MM.1S (cell line): Measurements from ENCODE around the gene AMT.

Source experiments
- DNase-seq: peaks from one replicate; pipeline ENCODE4 v3.0.0-alpha.2; 2015
- H2AFZ ChIP-seq: fragments of 300-600 bp; sonication (generic); 2 replicates; pipeline ENCODE4 v1.6.0; 2016; ENCODE audit warnings: antibody characterized with exemption, low read length
- H3F3A ChIP-seq: fragments of 300-600 bp; sonication (generic); 2 replicates; pipeline ENCODE4 v1.6.1; 2016; ENCODE audit warnings: mild to moderate bottlenecking, antibody characterized with exemption, low read length, moderate library complexity, mixed read lengths; ENCODE audit not compliant: insufficient read depth
- H3K27ac ChIP-seq: fragments of 300-600 bp; sonication (generic); 2 replicates; pipeline ENCODE4 v1.5.1; 2016; ENCODE audit warnings: mild to moderate bottlenecking, low read length
- H3K27me3 ChIP-seq: fragments of 300-600 bp; sonication (generic); replicated peaks from 2 replicates; pipeline ENCODE4 v1.6.0; 2016; ENCODE audit warnings: low read length; ENCODE audit not compliant: insufficient read depth
- H3K36me3 ChIP-seq: fragments of 300-600 bp; sonication (generic); replicated peaks from 2 replicates; pipeline ENCODE4 v1.6.1; 2016; ENCODE audit warnings: mild to moderate bottlenecking, low read length, mixed read lengths; ENCODE audit not compliant: insufficient read depth
- H3K4me1 ChIP-seq: fragments of 300-600 bp; sonication (generic); 2 replicates; pipeline ENCODE4 v1.6.1; 2016; ENCODE audit warnings: low read length, mixed read lengths
- H3K4me2 ChIP-seq: fragments of 300-600 bp; sonication (generic); 2 replicates; pipeline ENCODE4 v1.6.0; 2016; ENCODE audit warnings: low read depth, low read length
- H3K4me3 ChIP-seq: fragments of 300-600 bp; sonication (generic); 2 replicates; pipeline ENCODE4 v1.5.1; 2016; ENCODE audit warnings: low read length, mixed read lengths
- H3K79me2 ChIP-seq: fragments of 300-600 bp; sonication (generic); 2 replicates; pipeline ENCODE4 v1.6.1; 2016; ENCODE audit warnings: mixed run types, low read length, mixed read lengths
- H3K9ac ChIP-seq: fragments of 300-600 bp; sonication (generic); 2 replicates; pipeline ENCODE4 v1.6.1; 2016; ENCODE audit warnings: low read length, mixed read lengths
- H3K9me2 ChIP-seq: fragments of 300-600 bp; sonication (generic); replicated peaks from 2 replicates; pipeline ENCODE4 v1.6.1; 2016; ENCODE audit warnings: mild to moderate bottlenecking, low read length, mixed read lengths; ENCODE audit not compliant: insufficient read depth
- H3K9me3 ChIP-seq: fragments of 300-600 bp; sonication (generic); replicated peaks from 2 replicates; pipeline ENCODE4 v1.6.1; 2016; ENCODE audit warnings: mild to moderate bottlenecking, low read length, mixed read lengths; ENCODE audit not compliant: insufficient read depth
- H4K20me1 ChIP-seq: fragments of 300-600 bp; sonication (generic); 2 replicates; pipeline ENCODE4 v1.6.1; 2016; ENCODE audit warnings: mild to moderate bottlenecking, low read length, moderate library complexity, mixed read lengths; ENCODE audit not compliant: insufficient read depth
- CTCF ChIP-seq: fragments of 300-600 bp; sonication (generic); IDR thresholded peaks from 2 replicates; pipeline ENCODE4 v1.5.1; 2016; ENCODE audit warnings: antibody characterized with exemption, low read length, mixed read lengths
- EZH2 ChIP-seq: fragments of 300-600 bp; sonication (generic); optimal IDR thresholded peaks from 2 replicates; pipeline ENCODE3; 2017; ENCODE audit warnings: low read depth, mild to moderate bottlenecking, antibody characterized with exemption, low read length, mixed read lengths
- EZH2phosphoT487 ChIP-seq: fragments of 300-600 bp; sonication (generic); IDR thresholded peaks from 2 replicates; pipeline ENCODE4 v1.6.1; 2018; ENCODE audit warnings: antibody characterized with exemption, low read length

The AMT gene

DNA sequence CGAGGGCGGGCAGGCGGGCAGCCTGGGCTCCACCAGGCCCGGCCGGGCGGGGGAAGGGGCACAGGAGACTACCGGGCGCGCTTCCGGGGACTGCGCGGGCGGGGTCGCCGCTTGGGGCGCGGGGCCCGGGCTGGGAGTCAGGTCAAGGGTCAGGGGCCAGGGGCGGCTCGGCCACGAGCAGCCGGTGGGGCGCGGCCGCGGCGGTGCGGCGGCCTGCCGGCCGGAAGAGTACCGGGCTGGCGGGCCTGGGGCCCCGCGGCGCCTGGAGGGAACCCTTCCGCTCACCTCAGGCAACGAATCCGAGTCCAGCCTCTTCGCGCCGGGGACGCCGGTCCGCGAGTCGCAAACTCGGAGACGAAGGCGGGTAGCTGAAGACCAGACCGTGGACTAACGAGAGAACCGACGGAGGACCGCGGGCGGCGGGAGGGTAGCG, 10.7 kb downstream of the AMT start:
- peak overlapping the region; percentile 94 for H3K4me3 ChIP-seq
- no peaks in the 10 kb centered on the region for H3K36me3 ChIP-seq
- H3K27me3 ChIP-seq = no peaks in the 10 kb centered on the region
- peaks cover 24% of the 10 kb centered on the region for H3F3A ChIP-seq
- H3K9me3 ChIP-seq = no peaks in the 10 kb centered on the region
- peak overlapping the region; percentile 74 for H3K4me2 ChIP-seq
- peaks cover 36% of the 10 kb centered on the region for H4K20me1 ChIP-seq
- peaks cover 69% of the 10 kb centered on the region for H3K79me2 ChIP-seq
- H3K9ac ChIP-seq = peak overlapping the region; percentile 86
- peaks cover 41% of the 10 kb centered on the region for H3K4me1 ChIP-seq
- TF ChIP-seq EZH2 (no peak), EZH2phosphoT487 (no peak), CTCF (no peak)
- DNase-seq = no peak
- H3K9me2 ChIP-seq = no peaks in the 10 kb centered on the region
- peak overlapping the region; percentile 71; the same call in 1 of the 2 replicates for H3K27ac ChIP-seq
- H2AFZ ChIP-seq = no peak overlapping the region

- Histone ChIP-seq H3K27me3 (no peaks in the 10 kb centered on the region), H3F3A (peaks cover 24% of the 10 kb centered on the region), H3K4me2 (peak overlapping the region; percentile 74), H2AFZ (no peak overlapping the region), H3K9me2 (no peaks in the 10 kb centered on the region), H3K79me2 (peaks cover 74% of the 10 kb centered on the region), H3K27ac (peak overlapping the region; percentile 71; the same call in 1 of the 2 replicates), H3K4me1 (peaks cover 35% of the 10 kb centered on the region), H4K20me1 (peaks cover 42% of the 10 kb centered on the region), H3K36me3 (no peaks in the 10 kb centered on the region), H3K4me3 (peak overlapping the region; percentile 94), H3K9ac (peak overlapping the region; percentile 86), H3K9me3 (no peaks in the 10 kb centered on the region)
- no peak for TF ChIP-seq CTCF
- TF ChIP-seq EZH2 = no peak
- no peak for TF ChIP-seq EZH2phosphoT487
- DNase-seq = peak; percentile 51
Measured at GRCh38 chr3:49410846-49411534, 11.3 kb downstream of the AMT start.

- Histone ChIP-seq H4K20me1 (peaks cover 49% of the 10 kb centered on the region), H3K36me3 (no peaks in the 10 kb centered on the region), H3K4me2 (peak overlapping the region; percentile 74), H3K4me3 (peak overlapping the region; percentile 94), H3K9ac (peak overlapping the region; percentile 86), H3K9me3 (no peaks in the 10 kb centered on the region), H3K4me1 (peaks cover 28% of the 10 kb centered on the region), H3K9me2 (no peaks in the 10 kb centered on the region), H3K79me2 (peaks cover 81% of the 10 kb centered on the region), H3F3A (peaks cover 18% of the 10 kb centered on the region), H2AFZ (no peak overlapping the region), H3K27me3 (no peaks in the 10 kb centered on the region), H3K27ac (no peak overlapping the region)
- DNase-seq = no peak
- TF ChIP-seq CTCF (no peak), EZH2 (no peak), EZH2phosphoT487 (no peak)
Measured at GRCh38 chr3:49410066-49410845, 12.0 kb downstream of the AMT start.
